Measurements from ENCODE around the gene CMPK1.
"Not testable (repeated sequence)": the region's sequence is repeated elsewhere in the genome, so short reads cannot be mapped to it uniquely, and the experiment has no call there.

CMPK1 gene, protein sequence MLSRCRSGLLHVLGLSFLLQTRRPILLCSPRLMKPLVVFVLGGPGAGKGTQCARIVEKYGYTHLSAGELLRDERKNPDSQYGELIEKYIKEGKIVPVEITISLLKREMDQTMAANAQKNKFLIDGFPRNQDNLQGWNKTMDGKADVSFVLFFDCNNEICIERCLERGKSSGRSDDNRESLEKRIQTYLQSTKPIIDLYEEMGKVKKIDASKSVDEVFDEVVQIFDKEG

DNA sequence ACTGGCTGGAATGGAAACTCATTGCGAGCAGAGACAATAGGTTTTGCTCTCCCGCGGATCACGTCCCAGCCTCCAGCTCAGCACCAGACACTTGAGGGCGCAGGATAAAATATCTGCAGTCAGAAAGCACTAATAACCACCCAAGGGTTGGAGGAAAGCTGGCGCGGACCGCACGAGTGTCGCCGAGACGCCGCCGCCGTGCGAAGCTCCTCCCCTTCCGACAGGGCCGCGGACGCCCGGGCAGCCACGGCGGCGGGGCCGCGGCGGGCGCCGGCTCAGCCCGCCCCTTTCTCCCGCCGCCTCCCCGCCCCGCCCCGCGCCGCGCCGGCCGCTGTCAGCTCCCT is at the start of gene CMPK1:
Gene CMPK1, plus strand, starts transcription at position 213 of the 344 bp plus-strand sequence. CDS start 156 bp downstream, outside the sequence.
- DNase-seq = peak; percentile 83

DNA sequence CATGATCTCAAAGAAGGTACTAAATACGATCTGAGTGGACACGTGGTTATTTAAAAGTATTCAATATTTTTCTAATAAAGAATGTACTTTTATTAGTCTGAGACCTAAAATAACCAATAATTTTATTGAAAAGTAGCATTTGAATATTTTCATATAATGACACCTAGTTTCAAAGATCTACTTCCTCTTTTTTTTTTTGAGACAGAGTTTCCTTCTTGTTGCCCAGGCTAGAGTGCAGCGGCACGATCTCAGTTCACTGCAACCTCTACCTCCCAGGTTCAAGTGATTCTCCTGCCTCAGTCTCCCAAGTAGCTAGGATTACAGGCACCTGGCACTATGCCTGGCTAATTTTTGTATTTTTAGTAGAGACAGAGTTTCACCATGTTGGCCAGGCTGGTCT is 45.5 kb upstream of the CMPK1 start:
- DNase-seq = not testable (repeated sequence)

DNA sequence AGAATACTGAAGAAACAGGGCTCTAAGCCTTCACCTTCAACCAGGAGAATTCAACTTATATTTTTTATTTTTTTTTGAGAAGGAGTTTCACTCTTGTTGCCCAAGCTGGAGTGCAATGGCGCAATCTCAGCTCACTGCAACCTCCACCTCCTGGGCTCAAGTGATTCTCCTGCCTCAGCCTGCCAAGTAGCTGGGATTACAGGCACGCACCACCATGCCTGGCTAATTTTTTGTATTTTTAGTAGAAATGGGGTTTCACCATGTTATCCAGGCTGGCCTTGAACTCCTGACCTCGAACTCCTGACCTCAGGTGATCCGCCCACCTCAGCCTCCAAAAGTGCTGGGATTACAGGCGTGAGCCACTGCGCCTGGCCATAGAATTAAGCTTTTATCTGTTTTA is 38.7 kb upstream of the CMPK1 start:
- not testable (repeated sequence) for DNase-seq

DNA sequence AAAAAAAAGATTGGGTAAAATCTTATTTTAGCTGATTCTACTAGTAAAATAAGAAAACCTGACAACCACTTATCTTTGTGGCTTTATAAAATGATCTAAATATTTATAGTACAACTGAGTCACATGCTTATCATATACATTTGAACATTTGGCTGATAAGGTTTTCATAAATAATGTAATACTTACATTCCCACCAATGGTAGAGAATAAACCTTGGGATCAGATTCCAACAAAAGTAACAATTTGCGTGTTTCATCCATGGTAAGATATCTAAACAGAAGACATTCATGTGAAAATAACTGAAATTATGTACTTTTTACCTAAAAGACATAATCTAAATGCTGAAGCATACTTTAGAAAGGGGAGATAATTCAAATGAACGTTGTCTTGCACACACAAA is 38.0 kb upstream of the CMPK1 start:
- DNase-seq = no peak

DNA sequence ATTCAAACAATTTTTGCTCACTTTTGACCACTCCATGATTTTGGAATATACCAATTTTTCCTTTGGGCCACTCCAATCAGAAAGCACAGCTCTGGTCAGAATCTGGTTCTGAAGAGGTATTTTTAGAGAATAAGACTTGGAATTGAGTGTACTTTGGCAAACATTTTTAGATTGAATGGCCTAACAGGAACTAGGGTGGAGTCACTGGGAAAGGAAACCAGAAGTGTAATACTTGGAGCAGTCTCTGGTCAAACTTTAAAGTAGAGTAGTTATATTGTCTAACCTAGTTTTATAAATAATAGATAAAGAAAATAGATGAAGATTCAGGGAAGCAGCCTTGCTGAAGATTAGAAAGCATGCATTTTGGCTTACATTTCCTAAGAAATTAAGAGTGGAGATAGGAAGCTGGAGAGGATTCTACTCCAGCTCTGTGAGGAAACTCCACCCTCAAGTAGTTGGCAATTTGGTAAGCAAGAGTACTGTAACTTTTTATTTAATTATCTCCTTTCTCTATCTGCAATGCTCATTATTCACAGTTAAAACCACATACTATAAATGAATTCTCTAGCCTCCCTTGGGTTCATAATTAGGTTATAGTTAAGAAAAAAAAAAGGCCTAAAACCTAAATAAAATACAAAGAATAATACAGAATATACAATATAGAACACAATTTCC is 35.4 kb upstream of the CMPK1 start:
- DNase-seq = no peak

DNA sequence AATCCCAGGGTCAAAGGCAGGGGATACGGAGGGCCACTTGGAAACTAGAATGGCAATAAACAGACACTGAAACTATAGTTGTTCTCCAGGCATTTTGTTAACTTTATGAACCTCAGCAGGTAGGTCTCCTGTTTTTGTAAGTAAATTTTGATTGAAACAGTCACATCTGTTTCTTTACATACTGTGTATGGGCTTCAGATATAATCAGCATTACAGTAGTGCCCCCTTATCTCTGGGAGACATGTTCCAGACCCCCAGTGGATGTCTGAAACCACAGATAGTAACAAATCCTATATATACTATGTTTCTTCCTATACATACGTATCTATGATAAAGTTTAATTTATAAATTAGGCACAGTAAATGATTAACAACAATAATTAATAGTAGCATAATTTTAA is 31.1 kb upstream of the CMPK1 start:
- no peak for DNase-seq

DNA sequence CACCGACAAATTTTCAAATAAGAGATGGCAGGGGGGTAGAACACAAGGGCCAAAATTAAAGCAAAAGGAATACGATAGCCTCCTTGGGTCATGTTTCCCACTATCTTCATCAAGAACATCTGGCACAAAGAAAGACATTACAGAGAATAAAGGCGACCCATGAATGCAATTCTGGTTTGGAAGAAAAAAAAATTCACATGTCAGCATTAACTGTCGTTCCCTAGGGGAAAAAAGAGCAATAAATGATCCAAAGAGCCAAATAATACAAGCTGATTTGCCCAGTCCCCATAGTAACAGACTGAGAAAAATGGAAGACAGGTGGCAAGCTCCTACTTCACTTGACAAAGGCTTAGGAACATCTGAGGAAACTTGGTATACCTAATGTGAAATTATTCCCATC is 24.2 kb upstream of the CMPK1 start:
- DNase-seq = no peak

DNA sequence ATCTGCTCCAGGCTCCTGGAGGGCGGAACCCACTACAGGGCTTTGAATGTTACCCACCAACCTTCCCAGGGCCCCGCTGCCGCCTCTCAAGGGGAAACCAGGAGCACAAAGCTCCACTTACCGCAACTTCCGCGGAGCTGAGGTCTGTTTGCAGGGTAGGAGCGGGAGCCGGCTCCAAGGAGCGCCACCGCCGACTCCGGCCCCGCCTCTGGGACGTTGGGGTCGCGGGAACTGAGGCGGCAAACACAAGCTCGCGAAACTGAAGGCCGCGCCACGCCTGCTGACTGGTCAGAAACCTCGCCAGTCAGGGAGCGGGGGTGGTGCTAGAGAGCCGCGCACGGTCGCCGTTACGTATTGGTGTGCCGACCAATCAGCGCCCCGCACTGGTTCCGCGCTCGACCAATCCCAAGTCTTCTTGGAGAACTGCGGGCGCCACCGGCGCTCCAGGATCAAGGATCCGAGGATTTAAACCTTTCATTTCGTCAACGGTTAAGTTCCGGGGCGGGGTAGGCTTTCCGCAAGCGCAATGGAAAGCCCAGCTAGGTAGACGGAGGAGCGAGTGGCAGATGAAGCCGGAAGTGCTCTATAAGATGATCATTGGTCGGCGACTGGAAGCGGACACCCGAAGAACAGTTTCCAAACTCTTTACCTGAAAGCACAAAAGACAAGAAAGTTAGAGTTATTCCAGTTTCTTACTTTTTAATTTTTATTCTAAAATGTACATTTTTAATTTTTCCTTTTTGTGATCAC is 19.5 kb upstream of the CMPK1 start, which contains the start of gene STIL:
Gene STIL, minus strand, starts transcription at position 233 of the 750 bp plus-strand sequence. CDS start 3,828 bp downstream, outside the sequence.
- DNase-seq = peak; percentile 98

DNA sequence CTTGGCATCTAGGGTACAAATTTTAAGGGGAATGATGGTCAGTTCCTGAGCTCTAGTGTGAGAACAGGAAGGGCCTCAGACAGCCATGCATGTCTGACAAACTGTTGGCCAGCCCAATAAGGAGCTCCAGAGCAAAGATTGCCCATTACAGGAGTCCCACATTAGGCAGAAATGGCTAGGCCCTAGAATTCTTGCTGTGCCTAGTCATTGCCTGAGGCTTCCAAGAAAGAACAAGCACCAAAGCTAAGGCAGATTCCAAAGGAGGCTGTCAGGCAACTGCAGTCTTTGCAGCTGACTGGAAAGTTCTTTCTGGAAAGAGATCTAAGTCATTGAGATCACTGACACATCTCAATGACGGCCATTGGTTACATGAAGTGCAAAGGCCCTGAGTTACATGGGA is 15.7 kb upstream of the CMPK1 start:
- DNase-seq = no peak

DNA sequence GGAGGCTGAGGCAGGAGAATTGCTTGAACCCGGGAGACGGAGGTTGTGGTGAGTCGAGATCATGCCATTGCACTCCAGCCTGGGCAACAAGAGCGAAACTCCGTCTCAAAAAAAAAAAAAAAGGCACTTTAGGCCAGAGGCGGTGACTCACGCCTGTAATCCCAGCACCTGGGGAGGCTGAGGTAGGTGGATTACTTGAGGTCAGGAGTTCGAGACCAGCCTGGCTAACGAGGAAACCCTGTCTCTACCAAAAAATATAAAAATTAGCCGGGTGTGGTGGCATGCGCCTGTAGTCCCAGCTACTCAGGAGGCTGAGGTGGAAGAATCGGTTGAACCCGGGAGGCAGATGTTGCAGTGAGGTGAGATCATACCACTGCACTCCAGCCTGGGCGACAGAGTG is 13.6 kb upstream of the CMPK1 start:
- not testable (repeated sequence) for DNase-seq

DNA sequence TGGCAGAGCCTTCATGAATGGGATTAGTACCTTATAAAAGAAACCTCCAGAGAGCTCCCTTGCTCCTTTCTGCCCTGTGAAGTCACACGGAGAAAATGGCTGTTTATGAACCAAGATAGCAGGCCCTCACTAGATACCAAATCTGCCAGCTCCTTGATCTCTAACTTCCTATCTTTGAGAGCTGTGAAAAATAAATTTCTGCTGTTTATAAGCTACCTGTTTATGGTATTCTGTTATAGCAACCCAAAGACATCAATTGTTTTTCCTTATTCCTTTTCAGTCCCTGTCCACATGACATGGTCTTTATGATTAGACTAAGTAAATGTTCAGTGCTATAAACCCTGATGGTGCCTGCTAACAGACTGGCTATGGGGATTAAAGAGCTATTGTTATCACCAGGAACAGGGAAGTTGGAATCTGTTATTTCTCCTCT is 10.0 kb upstream of the CMPK1 start:
- DNase-seq = no peak

DNA sequence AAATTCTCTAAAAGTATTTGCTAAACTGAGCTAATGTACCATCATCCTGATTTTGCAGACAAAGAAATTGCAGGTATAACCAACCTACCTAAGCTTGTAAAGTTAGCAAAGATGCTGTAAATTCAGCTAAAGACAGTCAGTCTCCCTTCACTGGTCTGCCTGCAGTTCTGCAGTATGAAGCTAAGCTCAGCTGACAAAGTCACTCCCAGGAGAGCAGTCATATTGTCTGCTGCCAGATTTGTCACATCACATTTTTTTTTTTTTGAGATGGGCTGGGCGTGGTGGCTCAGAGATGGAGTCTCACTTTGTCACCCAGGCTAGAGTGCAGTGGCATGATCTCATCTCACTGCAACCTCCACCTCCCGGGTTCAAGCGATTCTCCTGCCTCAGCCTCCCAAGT is 8.9 kb upstream of the CMPK1 start:
- no peak for DNase-seq

DNA sequence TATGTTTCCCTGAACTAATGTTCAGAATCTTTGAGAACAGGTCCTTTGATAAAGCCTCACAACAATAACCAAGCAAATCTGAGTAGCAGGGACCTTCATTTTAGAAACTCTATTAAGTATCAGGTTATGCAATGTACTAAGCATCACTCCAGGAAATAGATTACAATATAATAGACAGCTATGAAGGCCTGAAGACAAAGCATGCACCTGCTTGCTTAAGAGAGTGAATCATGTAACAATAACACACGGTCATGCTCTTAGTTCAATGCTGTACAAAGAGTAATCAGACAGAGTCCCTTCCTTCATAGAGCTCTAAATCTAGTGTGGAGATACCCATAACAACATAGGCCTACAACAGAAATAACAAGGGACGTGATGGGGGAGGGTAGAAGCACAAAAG is 8.1 kb upstream of the CMPK1 start:
- DNase-seq = no peak

DNA sequence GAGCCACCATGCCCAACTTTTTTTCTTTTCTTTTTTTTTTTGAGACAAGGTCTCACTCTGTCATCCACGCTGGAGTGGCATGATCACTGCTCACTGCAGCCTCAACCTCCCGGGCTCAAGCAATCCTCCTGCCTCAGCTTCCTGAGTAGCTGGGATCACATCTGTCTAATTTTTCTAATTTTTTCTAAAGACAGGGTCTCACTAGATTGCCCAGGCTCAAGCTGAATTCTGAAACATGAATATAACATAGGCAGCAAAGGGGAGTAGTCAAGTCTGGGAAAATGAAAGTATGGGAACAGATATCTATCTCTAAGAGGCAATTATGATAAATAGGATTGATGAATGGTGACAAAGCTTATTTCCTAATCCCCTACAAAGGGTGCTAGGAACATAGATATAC is 7.3 kb upstream of the CMPK1 start:
- DNase-seq = no peak

DNA sequence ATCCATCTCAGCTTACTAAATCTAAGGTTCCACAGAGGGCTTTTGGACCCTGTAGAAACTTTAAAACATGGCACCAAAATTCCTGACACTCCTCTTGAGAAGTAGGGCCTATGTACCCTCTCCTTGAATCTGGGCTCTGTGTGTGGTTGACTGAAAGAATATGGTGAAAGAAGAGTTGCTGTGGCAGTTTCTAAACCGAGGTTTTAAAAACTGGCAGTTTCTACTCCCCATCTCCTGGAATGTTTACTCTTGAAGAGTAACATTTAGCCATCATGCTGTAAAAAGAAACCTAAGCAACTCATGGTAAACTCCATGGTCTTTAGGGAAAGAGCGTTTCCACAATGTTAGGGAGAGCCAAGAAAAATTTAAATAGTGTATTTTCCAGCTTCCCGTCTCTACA is 4.6 kb upstream of the CMPK1 start:
- DNase-seq = no peak

DNA sequence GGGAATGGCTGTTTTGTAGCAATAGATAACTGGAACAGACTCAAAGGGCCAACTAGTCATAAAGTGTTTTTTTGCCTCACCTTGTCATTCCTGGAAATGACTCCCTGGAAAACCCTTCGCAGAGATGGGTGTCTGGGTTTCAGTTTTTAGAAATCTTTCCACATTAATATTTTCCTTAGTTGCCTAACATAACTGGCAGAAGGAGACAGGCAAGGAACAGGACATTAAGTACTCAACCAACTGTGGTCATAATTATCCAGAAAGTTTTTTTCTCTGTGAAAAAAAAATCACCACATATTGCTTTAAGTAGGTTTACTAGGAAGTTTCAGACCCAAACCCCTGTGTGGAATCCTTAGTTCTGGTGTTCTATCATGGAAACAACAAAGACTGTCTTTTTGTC is 3.4 kb upstream of the CMPK1 start:
- DNase-seq = no peak

DNA sequence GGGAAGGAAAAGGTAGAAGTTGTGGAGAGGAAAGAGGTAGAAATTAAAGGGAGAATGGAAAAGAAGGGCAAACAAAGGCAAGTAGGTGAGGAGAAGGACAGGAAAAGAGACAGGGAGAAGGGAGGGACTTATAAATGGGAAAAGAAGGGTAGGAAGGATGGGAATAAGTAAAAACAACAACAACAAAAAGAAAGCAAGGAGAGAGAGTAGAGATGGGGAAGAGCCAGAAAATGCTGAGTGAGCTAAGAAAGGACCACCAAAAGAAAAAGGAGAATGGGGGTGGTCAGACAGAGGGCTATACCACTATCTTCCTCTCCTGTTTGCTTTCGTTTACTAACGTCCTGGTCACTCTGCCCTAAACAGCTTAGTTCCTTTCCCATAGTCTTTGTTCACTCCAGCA is 1.7 kb upstream of the CMPK1 start:
- no peak for DNase-seq

DNA sequence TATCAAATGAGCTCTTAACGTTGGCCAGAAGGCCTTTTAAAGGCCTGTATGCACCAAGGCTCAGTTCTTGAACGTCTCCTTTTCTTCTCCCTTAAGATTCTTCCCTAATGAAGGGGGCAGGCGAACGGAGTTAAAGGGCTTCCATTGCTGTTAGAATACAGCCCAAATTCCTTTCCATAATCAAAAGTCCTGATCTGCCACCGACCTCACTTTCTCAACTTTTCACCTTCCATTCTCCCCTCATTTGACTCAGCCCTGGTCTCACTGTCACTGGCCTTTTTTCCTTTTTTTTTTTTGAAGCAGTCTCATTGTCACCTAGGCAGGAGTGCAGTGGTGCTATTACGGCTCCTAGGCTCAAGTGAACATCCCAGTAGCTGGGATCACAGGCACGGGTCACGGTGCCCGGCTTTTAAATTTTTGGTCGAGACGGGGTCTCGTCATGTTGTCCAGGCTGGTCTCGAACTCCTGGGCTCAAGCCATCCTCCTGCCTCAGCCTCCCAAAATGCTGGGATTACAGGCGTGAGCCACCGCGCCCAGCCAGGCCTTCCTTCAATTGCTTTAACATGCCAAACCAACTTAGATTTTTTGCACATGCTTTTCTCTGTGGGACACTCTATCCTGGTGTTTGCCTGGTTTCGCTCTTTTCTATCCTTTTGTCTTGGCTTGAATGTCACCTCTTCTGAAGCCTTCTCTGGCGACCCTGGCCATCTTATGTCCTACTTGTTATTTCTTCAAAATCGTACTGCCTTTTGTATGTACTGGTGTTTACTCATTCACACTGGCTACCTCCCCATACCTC is 612 bp upstream of the CMPK1 start:
- no peak for DNase-seq

DNA sequence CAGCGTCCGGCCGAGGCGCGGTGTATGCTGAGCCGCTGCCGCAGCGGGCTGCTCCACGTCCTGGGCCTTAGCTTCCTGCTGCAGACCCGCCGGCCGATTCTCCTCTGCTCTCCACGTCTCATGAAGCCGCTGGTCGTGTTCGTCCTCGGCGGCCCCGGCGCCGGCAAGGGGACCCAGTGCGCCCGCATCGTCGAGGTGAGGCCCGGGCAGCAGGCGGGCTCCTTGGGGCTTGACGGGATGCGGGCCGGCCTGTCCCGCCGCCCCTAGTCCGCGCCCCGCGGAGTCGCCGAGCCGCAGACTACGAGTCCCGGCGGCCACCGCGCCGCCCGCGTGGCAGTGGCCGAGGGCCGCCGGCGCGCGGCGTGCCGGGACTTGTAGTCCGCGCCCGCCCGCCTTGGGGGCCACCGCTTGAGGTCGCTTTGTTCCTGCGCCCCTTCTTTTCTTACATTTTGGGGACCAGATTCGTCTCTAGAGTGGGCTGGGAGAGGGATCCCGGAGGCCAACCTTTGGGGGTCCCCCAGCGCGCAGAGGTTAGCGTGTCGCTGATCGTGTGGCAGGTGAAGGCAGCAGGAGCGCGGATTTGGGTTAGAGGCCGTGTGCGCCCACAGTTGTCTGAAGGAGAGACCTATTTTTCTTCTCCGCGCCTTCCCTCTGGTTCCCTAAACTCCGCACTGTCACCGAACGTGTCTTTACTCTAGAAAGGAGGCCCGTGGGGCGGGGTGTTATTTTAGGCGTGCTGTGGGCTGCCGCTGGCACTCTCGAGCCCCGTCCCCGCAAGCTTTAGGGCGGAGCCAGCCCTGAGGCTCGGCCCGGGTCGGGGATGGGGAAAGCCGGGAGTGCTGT is 553 bp downstream of the CMPK1 start:
- peak; percentile 74 for DNase-seq

DNA sequence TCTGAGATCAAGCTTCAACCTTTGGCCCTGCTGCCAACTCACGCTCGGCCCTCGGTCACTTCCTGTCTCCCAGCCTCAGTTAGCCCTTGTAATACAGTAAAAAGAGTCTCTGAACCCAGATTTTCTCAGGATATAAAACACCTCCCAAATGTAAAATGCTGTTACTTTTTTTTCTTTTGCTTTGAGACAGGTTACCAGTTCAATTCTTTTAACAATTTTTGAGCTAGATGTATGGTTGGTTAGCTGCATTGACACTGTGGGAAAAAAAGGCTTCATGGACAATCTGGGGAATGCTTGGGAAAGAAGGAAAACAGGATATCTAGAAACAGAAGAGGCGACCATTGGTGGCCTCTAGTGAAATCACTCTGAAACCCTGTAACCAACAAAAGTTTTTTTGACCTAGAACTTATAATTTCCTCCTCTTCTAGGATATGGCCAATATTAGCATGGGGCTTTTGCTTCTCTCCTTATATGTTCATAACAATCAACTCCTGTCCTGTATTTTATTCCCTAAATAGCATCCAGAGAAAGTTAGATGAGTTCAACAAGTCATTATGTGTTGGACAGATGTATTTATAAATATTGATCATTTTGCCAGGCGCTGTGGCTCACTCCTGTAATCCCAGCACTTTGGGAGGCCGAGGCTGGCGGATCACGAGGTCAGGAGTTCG is 1.3 kb downstream of the CMPK1 start:
- no peak for DNase-seq

DNA sequence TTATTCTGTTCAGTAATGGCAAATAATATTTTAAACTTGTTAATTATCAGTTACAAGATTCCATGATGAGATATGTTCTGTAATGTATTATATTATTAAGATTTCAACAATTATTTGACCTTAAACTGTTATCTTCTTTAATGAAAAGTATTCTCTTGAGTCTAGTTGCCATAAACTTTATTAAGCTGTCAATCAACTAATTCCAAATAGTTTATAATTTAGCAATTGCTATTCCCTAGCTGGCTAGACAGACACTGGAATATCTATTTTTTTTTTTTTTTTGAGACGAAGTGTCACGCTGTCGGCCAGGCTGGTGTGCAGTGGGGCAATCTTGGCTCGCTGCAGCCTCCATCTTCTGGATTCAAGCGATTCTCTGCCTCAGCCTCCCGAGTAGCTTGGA is 3.8 kb downstream of the CMPK1 start:
- no peak for DNase-seq

All from CD4-positive, alpha-beta T cell treated with Interleukin-21 for 1 hour (primary cell).